HepG2 (cell line): ENCODE data around the gene CMIP. TPM values are rescaled to one million over a fixed set of nuclear protein-coding genes. Genes with fewer than 3 reads are reported as not detected.
A peak's percentile ranks its signal among the peaks of the same experiment; 100 is the strongest.

Experiments used
- ATAC-seq: fragments of 200-7000 bp; cut with Tn5 transposase; 3 replicates; pipeline ENCODE4 v1.9.1; 2020; ENCODE audit warnings: mild to moderate bottlenecking, moderate library complexity
- BruUV-seq: library from RNA; stranded (reverse); fragments of 400-500 nt; replicated peaks from 2 replicates; lab custom pipeline; 2021; lab: Mats Ljungman, UMichigan
- CTCF ChIA-PET: fragments of 300-600 bp; formaldehyde crosslinking; extraction: SDS; loops from one replicate; lab custom pipeline; 2021; ENCODE audit warnings: low total read pairs, inconsistent platforms, low intra/inter-chr PET ratio; lab: Yijun Ruan, JAX
- POLR2A ChIA-PET: fragments of 350-600 bp; sonication (Branson Sonifier 250); formaldehyde crosslinking; loops from one replicate; lab custom pipeline; 2020; ENCODE audit warnings: antibody characterized with exemption, inconsistent platforms; lab: Yijun Ruan, JAX
- DNase-seq: peaks from one replicate; pipeline ENCODE4 v3.0.0-alpha.2; 2015; ENCODE audit warnings: low spot score
- FAIRE-seq: peaks from 3 replicates; lab custom pipeline; 2011; peaks lifted over from hg19 to GRCh38; lab: Jason Lieb, UNC
- H2AFZ ChIP-seq: one replicate; pipeline ENCODE4 v1.6.1; 2011; ENCODE audit warnings: low read length, inconsistent platforms
- H3K27ac ChIP-seq: fragments of 300-600 bp; 3 replicates; pipeline ENCODE4 v1.8.0; 2011; ENCODE audit warnings: mixed run types, mild to moderate bottlenecking, mixed read lengths, low read length, inconsistent platforms; ENCODE audit not compliant: insufficient read depth; ENCODE audit errors: extremely low read length
- H3K27me3 ChIP-seq, 2 experiments: fragments of 200-600 bp in 1 of 2; 2 replicates in 1 of 2; 3 replicates in 1 of 2; pipeline versions ENCODE4 v1.6.0 to v1.8.0; 2011; ENCODE audit warnings: low read length in 2 of 2, mild to moderate bottlenecking in 2 of 2, moderate library complexity in 2 of 2, inconsistent platforms in 1 of 2; ENCODE audit not compliant: insufficient read depth in 2 of 2, control insufficient read depth in 1 of 2
- H3K36me3 ChIP-seq, 2 experiments: fragments of 200-600 bp in 1 of 2; replicated peaks in 1 of 2; 2 replicates in 1 of 2; 3 replicates in 1 of 2; pipeline versions ENCODE4 v1.5.1 to v1.8.0; 2011; ENCODE audit warnings: low read length in 2 of 2, inconsistent platforms in 1 of 2; ENCODE audit not compliant: insufficient read depth in 2 of 2, control insufficient read depth in 1 of 2
- H3K4me1 ChIP-seq: 2 replicates; pipeline ENCODE4 v1.5.1; 2012; ENCODE audit warnings: low read length, inconsistent platforms; ENCODE audit not compliant: insufficient read depth
- H3K4me2 ChIP-seq: 2 replicates; pipeline ENCODE4 v1.6.0; 2011; ENCODE audit warnings: low read depth, low read length, inconsistent platforms
- H3K4me3 ChIP-seq, 3 experiments: fragments of 200-600 bp in 1 of 3; sonication (generic), shearing (Covaris generic) in 1 of 3; replicated peaks in 1 of 3; 2 replicates each; pipeline ENCODE4 v1.5.1; 2011 to 2016; ENCODE audit warnings: low read length in 3 of 3, inconsistent platforms in 2 of 3, low read depth in 2 of 3, mild to moderate bottlenecking in 2 of 3, control low read depth in 1 of 3, mixed read lengths in 1 of 3; ENCODE audit not compliant: insufficient read depth in 1 of 3
- H3K79me2 ChIP-seq: one replicate; pipeline ENCODE4 v1.6.1; 2011; ENCODE audit warnings: low read length, inconsistent platforms; ENCODE audit not compliant: insufficient read depth
- H3K9ac ChIP-seq: 2 replicates; pipeline ENCODE4 v1.6.0; 2011; ENCODE audit warnings: mild to moderate bottlenecking, low read depth, low read length, inconsistent platforms; ENCODE audit not compliant: insufficient read depth
- H3K9me3 ChIP-seq: 2 replicates; pipeline ENCODE4 v1.5.1; 2012; ENCODE audit warnings: mild to moderate bottlenecking, low read length
- H4K20me1 ChIP-seq: 2 replicates; pipeline ENCODE4 v1.6.0; 2011; ENCODE audit warnings: inconsistent platforms, mild to moderate bottlenecking, low read length, moderate library complexity; ENCODE audit not compliant: insufficient read depth
- CENPT ChIP-seq: sonication (generic); formaldehyde crosslinking; IDR thresholded peaks from 2 replicates; pipeline ENCODE4 v1.8.0; 2022; ENCODE audit warnings: low read depth, mild to moderate bottlenecking, moderate library complexity, missing genetic modification reagents
- RBM22 ChIP-seq: fragments of 200-400 bp; formaldehyde crosslinking; optimal IDR thresholded peaks from 2 replicates; pipeline ENCODE3; 2017; ENCODE audit warnings: mild to moderate bottlenecking, low read length, moderate library complexity
- SETDB1 ChIP-seq: sonication (generic); formaldehyde crosslinking; IDR thresholded peaks from 2 replicates; pipeline ENCODE4 v1.5.1; 2020; ENCODE audit warnings: missing genetic modification reagents, mild to moderate bottlenecking, borderline replicate concordance
- ZBTB38 ChIP-seq: sonication (generic); formaldehyde crosslinking; IDR thresholded peaks from 2 replicates; pipeline ENCODE4 v1.5.1; 2020; ENCODE audit warnings: mild to moderate bottlenecking, missing genetic modification reagents
- WGBS: methylation state at CpG from one replicate; pipeline ENCODE4 v1.1.6; 2017; ENCODE audit warnings: low lambda C conversion rate; 5-methylcytosine and 5-hydroxymethylcytosine counted together
- in situ Hi-C: cut with HindIII; loops from 2 replicates; pipeline ENCODE4 v1.10.0; 2017; ENCODE audit warnings: low pct_unique_long_range_greater_than_20kb; ENCODE audit not compliant: extremely low pct_ligation_motif_present
- intact Hi-C: fragments of 100-400 bp; cut with micrococcal nuclease; formaldehyde crosslinking; loops from one replicate; pipeline ENCODE4 v1.10.0; 2022; ENCODE audit not compliant: unreplicated experiment
- polyA plus RNA-seq, 8 experiments: library from polyadenylated mRNA; depleted of rRNA in 3 of 8; stranded (reverse) in 7 of 8; unstranded in 1 of 8; fragments of >200 nt; fragmentation: Illumina TruSeq in 4 of 8; extraction: Trizol in 4 of 8; gene quantifications; 2 replicates each; pipeline versions ENCODE4 v1.2.1 to v1.2.3, GENCODE V29; 2011 to 2016; ENCODE audit warnings: low read depth in 4 of 8, missing spikeins in 1 of 8, mixed read lengths in 1 of 8; ENCODE audit not compliant: insufficient read depth in 1 of 8
- total RNA-seq, 5 experiments: library from RNA; depleted of rRNA; stranded (reverse); fragments of >200 nt; fragmentation: Illumina TruSeq; extraction: Trizol; gene quantifications; 2 replicates each; pipeline ENCODE4 v1.2.3, GENCODE V29; 2016; ENCODE audit warnings: low read depth in 1 of 5
- TF ChIP-seq, protein P1 (sequence below), 2 experiments: sonication (generic) in 1 of 2; formaldehyde crosslinking in 1 of 2; IDR thresholded peaks; 2 replicates each; pipeline versions ENCODE4 v1.4.0 to v1.6.1; 2016 to 2020; ENCODE audit warnings: borderline replicate concordance in 1 of 2, low read depth in 1 of 2, mild to moderate bottlenecking in 1 of 2, missing genetic modification reagents in 1 of 2
- TF ChIP-seq, protein P2 (sequence below): sonication (generic); formaldehyde crosslinking; IDR thresholded peaks from 2 replicates; pipeline ENCODE4 v1.8.1; 2022; ENCODE audit warnings: mild to moderate bottlenecking, missing genetic modification reagents
- TF ChIP-seq, protein P3 (sequence below): sonication (generic); formaldehyde crosslinking; IDR thresholded peaks from 2 replicates; pipeline ENCODE4 v1.5.1; 2020; ENCODE audit warnings: mild to moderate bottlenecking, missing genetic modification reagents

Gene CMIP
- total and polyA plus RNA-seq, 2 of the 13 experiments (the other 11 are each of a cell fraction or from before 2014, with no cell fraction given): 10.9 to 18.1 TPM

- Histone ChIP-seq H3K27me3 (no peaks in the 10 kb centered on the region), H2AFZ (no peak overlapping the region), H3K36me3 (peaks cover 63 to 95% of the 10 kb centered on the region in 2 experiments), H3K9me3 (no peaks in the 10 kb centered on the region), H3K4me1 (peaks cover 20% of the 10 kb centered on the region), H3K4me2 (no peak overlapping the region), H4K20me1 (peaks cover 28% of the 10 kb centered on the region; the same call in 1 of the 2 replicates), H3K9ac (no peak overlapping the region), H3K4me3 (no peak overlapping the region), H3K79me2 (no peaks in the 10 kb centered on the region), H3K27ac (no peak overlapping the region)
- DNase-seq (no peak), ATAC-seq (peak; percentile 65), FAIRE-seq (no peak)
- BruUV-seq: TSS peak; percentile 15
- POLR2A ChIA-PET: no interaction called here
- intact Hi-C loops: no loop called here
- TF ChIP-seq CENPT (CRISPR knock-in tag): no peak
- 0 out of 2 replicates have a peak, but pooled peaks have one; percentile 44 for TF ChIP-seq ZBTB38 (CRISPR knock-in tag)
- TF ChIP-seq RBM22: peak; percentile 44
- CTCF ChIA-PET: no interaction called here
- in situ Hi-C loops: no loop called here
- WGBS: 93% methylated on average over 14 of the region's 14 CpGs
Measured at GRCh38 chr16:81655469-81656162, 211.0 kb downstream of the CMIP start.

- Histone ChIP-seq H3K4me3 (no peak overlapping the region), H2AFZ (no peak overlapping the region), H3K9me3 (no peaks in the 10 kb centered on the region), H3K9ac (no peak overlapping the region), H3K27me3 (no peaks in the 10 kb centered on the region), H3K79me2 (no peaks in the 10 kb centered on the region), H4K20me1 (peaks cover 22% of the 10 kb centered on the region; the same call in 1 of the 2 replicates), H3K4me2 (no peak overlapping the region), H3K36me3 (peaks cover 63 to 95% of the 10 kb centered on the region in 2 experiments), H3K4me1 (peaks cover 20% of the 10 kb centered on the region), H3K27ac (no peak overlapping the region)
- no TSS peak for BruUV-seq
- in situ Hi-C loops (no loop called here), intact Hi-C loops (no loop called here)
- no peak for ATAC-seq
- no peak for DNase-seq
- ChIA-PET POLR2A (no interaction called here), CTCF (no interaction called here)
- FAIRE-seq: no peak
- WGBS: 95% methylated on average over 8 of the region's 8 CpGs
- TF ChIP-seq, protein P1, sequence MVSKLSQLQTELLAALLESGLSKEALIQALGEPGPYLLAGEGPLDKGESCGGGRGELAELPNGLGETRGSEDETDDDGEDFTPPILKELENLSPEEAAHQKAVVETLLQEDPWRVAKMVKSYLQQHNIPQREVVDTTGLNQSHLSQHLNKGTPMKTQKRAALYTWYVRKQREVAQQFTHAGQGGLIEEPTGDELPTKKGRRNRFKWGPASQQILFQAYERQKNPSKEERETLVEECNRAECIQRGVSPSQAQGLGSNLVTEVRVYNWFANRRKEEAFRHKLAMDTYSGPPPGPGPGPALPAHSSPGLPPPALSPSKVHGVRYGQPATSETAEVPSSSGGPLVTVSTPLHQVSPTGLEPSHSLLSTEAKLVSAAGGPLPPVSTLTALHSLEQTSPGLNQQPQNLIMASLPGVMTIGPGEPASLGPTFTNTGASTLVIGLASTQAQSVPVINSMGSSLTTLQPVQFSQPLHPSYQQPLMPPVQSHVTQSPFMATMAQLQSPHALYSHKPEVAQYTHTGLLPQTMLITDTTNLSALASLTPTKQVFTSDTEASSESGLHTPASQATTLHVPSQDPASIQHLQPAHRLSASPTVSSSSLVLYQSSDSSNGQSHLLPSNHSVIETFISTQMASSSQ (IDR thresholded peaks at IDR 0.05; ENCODE audit: low read depth): no peak
- TF ChIP-seq, protein P1 (CRISPR knock-in tag; IDR thresholded peaks at IDR 0.05; ENCODE audit: borderline replicate concordance): no peak
- TF ChIP-seq, protein P2, sequence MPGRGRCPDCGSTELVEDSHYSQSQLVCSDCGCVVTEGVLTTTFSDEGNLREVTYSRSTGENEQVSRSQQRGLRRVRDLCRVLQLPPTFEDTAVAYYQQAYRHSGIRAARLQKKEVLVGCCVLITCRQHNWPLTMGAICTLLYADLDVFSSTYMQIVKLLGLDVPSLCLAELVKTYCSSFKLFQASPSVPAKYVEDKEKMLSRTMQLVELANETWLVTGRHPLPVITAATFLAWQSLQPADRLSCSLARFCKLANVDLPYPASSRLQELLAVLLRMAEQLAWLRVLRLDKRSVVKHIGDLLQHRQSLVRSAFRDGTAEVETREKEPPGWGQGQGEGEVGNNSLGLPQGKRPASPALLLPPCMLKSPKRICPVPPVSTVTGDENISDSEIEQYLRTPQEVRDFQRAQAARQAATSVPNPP (CRISPR knock-in tag): no peak
- TF ChIP-seq SETDB1 (CRISPR knock-in tag): no peak
- TF ChIP-seq, protein P3, sequence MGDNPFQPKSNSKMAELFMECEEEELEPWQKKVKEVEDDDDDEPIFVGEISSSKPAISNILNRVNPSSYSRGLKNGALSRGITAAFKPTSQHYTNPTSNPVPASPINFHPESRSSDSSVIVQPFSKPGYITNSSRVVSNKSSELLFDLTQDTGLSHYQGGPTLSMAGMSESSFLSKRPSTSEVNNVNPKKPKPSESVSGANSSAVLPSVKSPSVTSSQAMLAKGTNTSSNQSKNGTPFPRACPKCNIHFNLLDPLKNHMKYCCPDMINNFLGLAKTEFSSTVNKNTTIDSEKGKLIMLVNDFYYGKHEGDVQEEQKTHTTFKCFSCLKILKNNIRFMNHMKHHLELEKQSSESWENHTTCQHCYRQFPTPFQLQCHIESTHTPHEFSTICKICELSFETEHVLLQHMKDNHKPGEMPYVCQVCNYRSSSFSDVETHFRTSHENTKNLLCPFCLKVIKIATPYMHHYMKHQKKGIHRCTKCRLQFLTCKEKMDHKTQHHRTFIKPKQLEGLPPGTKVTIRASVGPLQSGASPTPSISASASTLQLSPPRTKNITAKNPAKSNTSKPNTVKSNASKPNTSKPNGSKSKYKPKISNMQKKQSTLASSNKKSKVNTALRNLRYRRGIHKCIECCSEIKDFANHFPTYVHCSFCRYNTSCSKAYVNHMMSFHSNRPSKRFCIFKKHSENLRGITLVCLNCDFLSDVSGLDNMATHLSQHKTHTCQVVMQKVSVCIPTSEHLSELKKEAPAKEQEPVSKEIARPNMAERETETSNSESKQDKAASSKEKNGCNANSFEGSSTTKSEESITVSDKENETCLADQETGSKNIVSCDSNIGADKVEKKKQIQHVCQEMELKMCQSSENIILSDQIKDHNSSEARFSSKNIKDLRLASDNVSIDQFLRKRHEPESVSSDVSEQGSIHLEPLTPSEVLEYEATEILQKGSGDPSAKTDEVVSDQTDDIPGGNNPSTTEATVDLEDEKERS (CRISPR knock-in tag): no peak
Measured at GRCh38 chr16:81657224-81657623, 212.6 kb downstream of the CMIP start.
